DND-41 (cell line): ENCODE data around the gene SH2D7.
A peak's percentile ranks its signal among the peaks of the same experiment; 100 is the strongest.

Experiments used
- ATAC-seq: fragments of 200-7000 bp; cut with Tn5 transposase; 3 replicates; pipeline ENCODE4 v1.9.1; 2021; ENCODE audit warnings: low read depth; ENCODE audit not compliant: insufficient read depth
- DNase-seq: peaks from one replicate; pipeline ENCODE4 v3.0.0-alpha.2; 2020
- H2AFZ ChIP-seq: 2 replicates; pipeline ENCODE4 v1.6.0; 2012; ENCODE audit warnings: low read depth, low read length
- H3K27ac ChIP-seq: 2 replicates; pipeline ENCODE4 v1.5.1; 2012; ENCODE audit warnings: low read length, inconsistent platforms
- H3K27me3 ChIP-seq: fragments of 200-600 bp; sonication (generic); 2 replicates; pipeline ENCODE4 v1.6.0; 2012; ENCODE audit warnings: low read length, mild to moderate bottlenecking, inconsistent platforms; ENCODE audit not compliant: insufficient read depth, poor library complexity
- H3K36me3 ChIP-seq: 2 replicates; pipeline ENCODE4 v1.5.1; 2012; ENCODE audit warnings: low read length, inconsistent platforms; ENCODE audit not compliant: insufficient read depth
- H3K4me1 ChIP-seq: 2 replicates; pipeline ENCODE4 v1.5.1; 2012; ENCODE audit warnings: mild to moderate bottlenecking, low read length; ENCODE audit not compliant: insufficient read depth
- H3K4me2 ChIP-seq: 2 replicates; pipeline ENCODE4 v1.6.0; 2012; ENCODE audit warnings: mild to moderate bottlenecking, moderate library complexity, low read length, inconsistent platforms; ENCODE audit not compliant: insufficient read depth
- H3K4me3 ChIP-seq, 2 experiments: fragments of 200-600 bp in 1 of 2; shearing (Covaris generic) in 1 of 2; 2 replicates each; pipeline ENCODE4 v1.5.1; 2012 to 2016; ENCODE audit warnings: inconsistent platforms in 2 of 2, low read length in 2 of 2, mild to moderate bottlenecking in 2 of 2, low read depth in 1 of 2, moderate library complexity in 1 of 2
- H3K79me2 ChIP-seq: 2 replicates; pipeline ENCODE4 v1.6.0; 2012; ENCODE audit warnings: low read length, inconsistent platforms; ENCODE audit not compliant: insufficient read depth
- H3K9ac ChIP-seq: 2 replicates; pipeline ENCODE4 v1.6.0; 2012; ENCODE audit warnings: low read depth, mild to moderate bottlenecking, inconsistent platforms, low read length, moderate library complexity
- H3K9me3 ChIP-seq: 2 replicates; pipeline ENCODE4 v1.5.1; 2012; ENCODE audit warnings: low read length, moderate library complexity, mild to moderate bottlenecking, inconsistent platforms; ENCODE audit not compliant: insufficient read depth, severe bottlenecking
- H4K20me1 ChIP-seq: 2 replicates; pipeline ENCODE4 v1.6.0; 2012; ENCODE audit warnings: low read length; ENCODE audit not compliant: insufficient read depth
- CTCF ChIP-seq: IDR thresholded peaks from 2 replicates; pipeline ENCODE4 v1.5.1; 2012; ENCODE audit warnings: borderline replicate concordance, low read length, moderate library complexity, mild to moderate bottlenecking; ENCODE audit not compliant: poor library complexity, severe bottlenecking; ENCODE audit errors: extremely low read depth
- EZH2 ChIP-seq: IDR thresholded peaks from 3 replicates; pipeline ENCODE4 v1.6.1; 2012; ENCODE audit warnings: borderline replicate concordance, low read depth, mild to moderate bottlenecking, moderate library complexity, low read length, inconsistent platforms; ENCODE audit not compliant: severe bottlenecking

Gene SH2D7

GRCh38 chr15:78067328-78068228, 24.8 kb upstream of the SH2D7 start:
- TF ChIP-seq CTCF (no peak), EZH2 (no peak)
- peaks cover 20% of the 10 kb centered on the region for H4K20me1 ChIP-seq
- peaks cover 62% of the 10 kb centered on the region for H3K4me1 ChIP-seq
- H3K9ac ChIP-seq = no peak overlapping the region
- ATAC-seq (no peak), DNase-seq (no peak)
- H3K4me3 ChIP-seq = no peak overlapping the region
- H3K9me3 ChIP-seq = no peaks in the 10 kb centered on the region
- no peaks in the 10 kb centered on the region for H3K27me3 ChIP-seq
- H3K4me2 ChIP-seq = no peak overlapping the region
- H3K36me3 ChIP-seq = peaks cover 16% of the 10 kb centered on the region
- H3K79me2 ChIP-seq = peaks cover 99% of the 10 kb centered on the region
- no peak overlapping the region for H2AFZ ChIP-seq
- H3K27ac ChIP-seq = 0 out of 2 replicates have a peak overlapping the region, but pooled peaks have one; percentile 1

GRCh38 chr15:78069052-78069414, 23.3 kb upstream of the SH2D7 start:
- no peaks in the 10 kb centered on the region for H3K9me3 ChIP-seq
- H3K4me2 ChIP-seq = no peak overlapping the region
- TF ChIP-seq EZH2 (no peak), CTCF (no peak)
- peak overlapping the region; percentile 80 for H3K27ac ChIP-seq
- peaks cover 51% of the 10 kb centered on the region for H3K4me1 ChIP-seq
- H3K4me3 ChIP-seq = no peak overlapping the region
- no peak for DNase-seq
- peaks cover 19% of the 10 kb centered on the region for H3K36me3 ChIP-seq
- no peak overlapping the region for H2AFZ ChIP-seq
- no peak for ATAC-seq
- H4K20me1 ChIP-seq = peaks cover 17% of the 10 kb centered on the region
- H3K27me3 ChIP-seq = no peaks in the 10 kb centered on the region
- peaks cover 97% of the 10 kb centered on the region for H3K79me2 ChIP-seq
- H3K9ac ChIP-seq = peak overlapping the region; percentile 10; the same call in 1 of the 2 replicates

DNA sequence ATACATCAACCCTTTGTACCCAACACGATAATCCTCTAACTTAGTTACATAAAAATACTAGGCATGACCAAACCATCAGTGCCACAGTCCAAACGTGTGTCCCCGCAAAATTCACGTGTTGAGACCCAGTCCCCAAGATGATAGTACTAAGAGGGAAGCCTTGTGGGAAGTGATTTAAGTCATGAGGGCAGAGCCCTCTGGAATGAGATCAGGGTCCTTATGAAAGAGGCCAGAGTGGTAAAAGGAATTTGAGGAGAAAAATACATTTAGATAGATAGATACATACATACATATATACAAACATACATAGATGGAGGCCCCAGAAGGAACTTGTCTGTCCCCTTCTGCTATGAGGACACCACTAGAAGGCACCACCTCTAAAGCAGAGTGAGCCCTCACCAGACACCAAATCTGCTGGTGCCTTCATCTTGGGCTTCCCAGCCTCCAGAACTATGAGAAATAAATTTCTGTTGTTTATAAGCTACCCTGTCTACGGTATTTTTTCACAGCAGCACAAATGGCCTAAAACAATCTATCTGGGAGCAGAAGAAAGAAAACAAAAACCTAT, 22.8 kb upstream of the SH2D7 start:
- Histone ChIP-seq H2AFZ (no peak overlapping the region), H3K36me3 (peaks cover 19% of the 10 kb centered on the region), H3K4me2 (peak overlapping the region; percentile 28; the same call in 1 of the 2 replicates), H3K4me1 (peaks cover 52% of the 10 kb centered on the region), H4K20me1 (peaks cover 18% of the 10 kb centered on the region), H3K4me3 (no peak overlapping the region; a peak in 1 of 4 replicates), H3K9ac (peak overlapping the region; percentile 20; the same call in 1 of the 2 replicates), H3K9me3 (no peaks in the 10 kb centered on the region), H3K27ac (peak overlapping the region; percentile 80), H3K27me3 (no peaks in the 10 kb centered on the region), H3K79me2 (peaks cover 97% of the 10 kb centered on the region)
- no peak for DNase-seq
- peak; percentile 35; the same call in 1 of the 3 replicates for ATAC-seq
- TF ChIP-seq CTCF (no peak), EZH2 (no peak)
